Testis (tissue), 3 donors: Measurements from ENCODE around the gene TICRR. TPM values are rescaled to one million over a fixed set of nuclear protein-coding genes. Genes with fewer than 3 reads are reported as not detected.

ENCODE experiments used
- DNase-seq: peaks from one replicate; pipeline ENCODE4 v3.0.0-alpha.2; 2019
- H3K27ac ChIP-seq, 2 donors: fragments of 200-600 bp; sonication (generic); one replicate each; pipeline ENCODE4 v1.5.1; 2019
- H3K27me3 ChIP-seq: fragments of 200-600 bp; sonication (generic); one replicate; pipeline ENCODE4 v1.5.1; 2019
- H3K36me3 ChIP-seq: fragments of 200-600 bp; sonication (generic); one replicate; pipeline ENCODE4 v1.5.1; 2017; ENCODE audit warnings: low read depth; ENCODE audit errors: missing control alignments
- H3K4me1 ChIP-seq: fragments of 200-600 bp; sonication (generic); one replicate; pipeline ENCODE4 v1.5.1; 2019
- H3K4me3 ChIP-seq, 2 donors: fragments of 200-600 bp; sonication (generic); one replicate each; pipeline ENCODE4 v1.5.1; 2017 to 2019
- H3K9me3 ChIP-seq: fragments of 200-600 bp; sonication (generic); one replicate; pipeline ENCODE4 v1.5.1; 2017
- POLR2A ChIP-seq: fragments of 450-650 bp; IDR thresholded peaks from one replicate; pipeline ENCODE4 v1.6.1; 2017; ENCODE audit warnings: antibody characterized with exemption, mild to moderate bottlenecking, moderate library complexity
- WGBS, 2 donors: methylation state at CpG; one replicate each; pipeline ENCODE4 v1.1.5; 2018; 5-methylcytosine and 5-hydroxymethylcytosine counted together
- intact Hi-C: fragments of 100-400 bp; cut with DNase I; formaldehyde crosslinking; loops from one replicate; pipeline ENCODE4 v1.15.1; 2023; ENCODE audit warnings: low total_unique reads
- polyA plus RNA-seq: library from polyadenylated mRNA; stranded (reverse); fragments of 350-450 nt; fragmentation: Illumina TruSeq; extraction: RNeasy Lipid Tissue Mini Kit (QIAGEN cat#74804); gene quantifications from one replicate; pipeline ENCODE4 v1.2.3, GENCODE V29; 2014; ENCODE audit warnings: low read depth, low replicate concordance; ENCODE audit not compliant: insufficient read depth
- total RNA-seq, 2 donors: library from RNA; depleted of rRNA; stranded (reverse); fragments of >200 nt; gene quantifications; one replicate each; pipeline ENCODE4 v1.2.3, GENCODE V29; 2016
- TF ChIP-seq, protein P1 (sequence below), 3 experiments: fragments of 450-650 bp in 2 of 3; fragments of 200-600 bp in 1 of 3; sonication (generic) in 1 of 3; IDR thresholded peaks; one replicate each; pipeline ENCODE4 v1.5.1; 2016 to 2019; ENCODE audit warnings: antibody characterized with exemption in 3 of 3, mild to moderate bottlenecking in 2 of 3, moderate library complexity in 1 of 3

Gene TICRR
- total and polyA plus RNA-seq, 3 donors from 2014 or later, result 3.0 to 8.4 (median 7.7) TPM

- Histone ChIP-seq H3K36me3 (no peaks in the 10 kb centered on the region), H3K4me3 (no peak overlapping the region), H3K9me3 (no peaks in the 10 kb centered on the region), H3K4me1 (no peaks in the 10 kb centered on the region), H3K27me3 (no peaks in the 10 kb centered on the region), H3K27ac (no peak overlapping the region)
- DNase-seq, result no peak
- intact Hi-C loops, result no loop called here
- WGBS, 2 donors, result 71 to 82% methylated on average over 5 of the region's 5 CpGs
- TF ChIP-seq, protein P1, sequence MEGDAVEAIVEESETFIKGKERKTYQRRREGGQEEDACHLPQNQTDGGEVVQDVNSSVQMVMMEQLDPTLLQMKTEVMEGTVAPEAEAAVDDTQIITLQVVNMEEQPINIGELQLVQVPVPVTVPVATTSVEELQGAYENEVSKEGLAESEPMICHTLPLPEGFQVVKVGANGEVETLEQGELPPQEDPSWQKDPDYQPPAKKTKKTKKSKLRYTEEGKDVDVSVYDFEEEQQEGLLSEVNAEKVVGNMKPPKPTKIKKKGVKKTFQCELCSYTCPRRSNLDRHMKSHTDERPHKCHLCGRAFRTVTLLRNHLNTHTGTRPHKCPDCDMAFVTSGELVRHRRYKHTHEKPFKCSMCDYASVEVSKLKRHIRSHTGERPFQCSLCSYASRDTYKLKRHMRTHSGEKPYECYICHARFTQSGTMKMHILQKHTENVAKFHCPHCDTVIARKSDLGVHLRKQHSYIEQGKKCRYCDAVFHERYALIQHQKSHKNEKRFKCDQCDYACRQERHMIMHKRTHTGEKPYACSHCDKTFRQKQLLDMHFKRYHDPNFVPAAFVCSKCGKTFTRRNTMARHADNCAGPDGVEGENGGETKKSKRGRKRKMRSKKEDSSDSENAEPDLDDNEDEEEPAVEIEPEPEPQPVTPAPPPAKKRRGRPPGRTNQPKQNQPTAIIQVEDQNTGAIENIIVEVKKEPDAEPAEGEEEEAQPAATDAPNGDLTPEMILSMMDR (IDR thresholded peaks at IDR 0.05), result no peak
- TF ChIP-seq POLR2A, result no peak
These were observed 44.3 kb upstream of the TICRR start for GRCh38 chr15:89530976-89531375.

DNA sequence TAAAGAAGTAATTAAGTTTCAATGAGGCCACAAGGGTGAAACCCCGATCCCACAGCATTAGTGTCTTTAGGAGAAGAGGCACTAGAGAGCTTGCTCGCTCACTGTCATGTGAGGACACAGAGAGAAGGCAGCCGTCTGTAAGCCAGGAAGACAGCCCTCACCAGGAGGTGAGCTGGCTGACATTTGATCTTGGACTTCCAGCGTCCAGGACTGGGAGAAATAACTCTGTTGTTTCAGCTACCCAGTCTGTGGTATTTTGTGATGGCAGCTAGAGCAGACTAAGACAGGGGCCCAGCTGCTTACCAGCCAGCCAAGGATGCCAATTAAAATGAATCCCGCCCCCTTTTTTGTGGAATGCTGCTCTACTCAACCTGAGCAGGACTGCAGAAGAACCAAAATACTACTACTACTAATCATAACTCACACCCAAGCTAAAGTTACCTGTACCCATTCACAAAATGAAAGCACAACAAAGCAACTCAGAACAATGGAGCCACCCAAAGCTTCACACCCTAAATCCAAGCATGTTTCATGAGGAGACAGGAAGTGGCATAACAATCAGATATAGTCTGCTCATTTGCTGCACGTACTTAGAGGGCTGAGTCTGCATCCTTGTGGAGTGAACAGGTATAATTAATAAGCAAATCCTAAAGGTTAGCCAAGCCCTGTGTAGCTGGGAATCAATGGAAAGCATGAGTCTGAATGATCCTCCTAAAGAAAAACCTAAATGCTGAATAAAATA is 43.3 kb upstream of the TICRR start:
- 69 to 75% methylated on average over 6 of the region's 6 CpGs for WGBS, 2 donors
- H3K36me3 ChIP-seq, result no peaks in the 10 kb centered on the region
- H3K27ac ChIP-seq, result no peak overlapping the region
- intact Hi-C loops, result no loop called here
- TF ChIP-seq POLR2A, result no peak
- TF ChIP-seq, protein P1 (IDR thresholded peaks at IDR 0.05), result no peak
- H3K9me3 ChIP-seq, result no peaks in the 10 kb centered on the region
- H3K4me1 ChIP-seq, result no peaks in the 10 kb centered on the region
- no peak overlapping the region for H3K4me3 ChIP-seq
- no peaks in the 10 kb centered on the region for H3K27me3 ChIP-seq
- no peak for DNase-seq

DNA sequence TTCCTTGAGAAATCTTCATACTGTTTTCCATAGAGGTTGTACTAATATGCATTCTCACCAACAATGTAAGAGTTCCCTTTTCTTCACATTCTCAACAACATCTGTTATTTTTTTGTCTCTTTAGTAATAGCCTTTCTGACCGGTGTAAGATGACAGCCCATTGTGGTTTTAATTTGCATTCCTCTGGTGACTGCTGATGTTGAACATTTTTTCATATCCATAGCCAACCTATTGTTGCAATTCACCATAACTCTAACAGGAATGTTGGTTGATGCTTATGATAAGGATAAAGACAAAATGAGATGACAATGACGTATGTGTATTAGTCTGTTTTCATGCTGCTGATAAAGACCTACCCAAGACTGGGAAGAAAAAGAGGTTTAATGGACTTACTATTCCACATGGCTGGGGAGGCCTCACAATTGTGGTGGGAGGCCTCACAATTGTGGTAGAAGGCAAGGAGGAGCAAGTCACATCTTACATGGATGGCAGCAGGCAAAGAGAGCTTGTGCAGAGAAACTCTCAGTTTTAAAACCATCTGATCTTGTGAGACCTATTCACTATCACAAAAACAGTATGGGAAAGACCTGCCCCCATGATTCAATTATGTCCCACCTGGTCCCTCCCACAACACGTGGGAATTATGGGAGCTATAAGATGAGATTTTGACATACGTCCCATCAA is 41.3 kb upstream of the TICRR start:
- Histone ChIP-seq H3K4me1 (no peaks in the 10 kb centered on the region), H3K9me3 (no peaks in the 10 kb centered on the region), H3K27me3 (no peaks in the 10 kb centered on the region), H3K27ac (no peak overlapping the region), H3K36me3 (no peaks in the 10 kb centered on the region), H3K4me3 (no peak overlapping the region)
- WGBS, 2 donors, result 87 to 88% methylated on average over 4 of the region's 4 CpGs
- intact Hi-C loops, result no loop called here
- TF ChIP-seq, protein P1 (IDR thresholded peaks at IDR 0.05), result no peak
- no peak for TF ChIP-seq POLR2A
- DNase-seq, result no peak

- Histone ChIP-seq H3K4me1 (no peaks in the 10 kb centered on the region), H3K36me3 (no peaks in the 10 kb centered on the region), H3K4me3 (no peak overlapping the region), H3K27ac (no peak overlapping the region), H3K9me3 (no peaks in the 10 kb centered on the region), H3K27me3 (no peaks in the 10 kb centered on the region)
- intact Hi-C loops, result no loop called here
- no peak for DNase-seq
- TF ChIP-seq POLR2A, result no peak
- TF ChIP-seq, protein P1 (IDR thresholded peaks at IDR 0.05), result no peak
- WGBS, 2 donors, result 85 to 87% methylated on average over 2 of the region's 2 CpGs
These were observed 36.2 kb upstream of the TICRR start for GRCh38 chr15:89539027-89539426.
